B cell (primary cell): Measurements from ENCODE around the gene DOK7. TPM values are rescaled to one million over a fixed set of nuclear protein-coding genes. Genes with fewer than 3 reads are reported as not detected.
A peak's percentile ranks its signal among the peaks of the same experiment; 100 is the strongest.

Source experiments
- ATAC-seq: fragments of 200-7000 bp; cut with Tn5 transposase; one replicate; pipeline ENCODE4 v1.10.0; 2021; ENCODE audit warnings: low read depth, mild to moderate bottlenecking, moderate number of reproducible peaks, moderate library complexity
- CTCF ChIA-PET: fragments of 350-600 bp; sonication (Branson Sonifier 250); formaldehyde crosslinking; loops from one replicate; lab custom pipeline; 2021; ENCODE audit warnings: antibody characterized with exemption, inconsistent platforms; lab: Charles Lee
- POLR2A ChIA-PET: fragments of 350-600 bp; sonication (Branson Sonifier 250); formaldehyde crosslinking; loops from one replicate; lab custom pipeline; 2021; ENCODE audit warnings: antibody characterized with exemption; lab: Charles Lee
- DNase-seq: peaks from one replicate; pipeline ENCODE4 v3.0.0; 2013
- H2AFZ ChIP-seq: 2 replicates; pipeline ENCODE4 v1.6.1; 2012; ENCODE audit warnings: mild to moderate bottlenecking, low read depth, low read length; ENCODE audit not compliant: insufficient read depth, poor library complexity, severe bottlenecking
- H3K27ac ChIP-seq, 2 donors: 1 replicate in 1 of 2; 2 replicates in 1 of 2; pipeline ENCODE4 v1.5.1; 2012 to 2013; ENCODE audit warnings: low read length in 2 of 2, mild to moderate bottlenecking in 2 of 2, moderate library complexity in 1 of 2
- H3K27me3 ChIP-seq, 4 experiments: fragments of 200-600 bp in 1 of 4; sonication (generic) in 1 of 4; replicated peaks in 1 of 4; 1 replicate in 2 of 4; 2 replicates in 2 of 4; pipeline versions ENCODE4 v1.6.1 to v1.7.0; 2013 to 2016; ENCODE audit warnings: low read length in 3 of 4, mild to moderate bottlenecking in 2 of 4, mixed read lengths in 1 of 4, moderate library complexity in 1 of 4; ENCODE audit not compliant: insufficient read depth in 4 of 4, control insufficient read depth in 3 of 4; ENCODE audit errors: control extremely low read depth in 1 of 4
- H3K36me3 ChIP-seq, 2 experiments: replicated peaks in 1 of 2; 1 replicate in 1 of 2; 2 replicates in 1 of 2; pipeline versions ENCODE4 v1.6.1 to v1.7.1; 2013; ENCODE audit warnings: low read length in 1 of 2; ENCODE audit not compliant: insufficient read depth in 2 of 2, control insufficient read depth in 1 of 2; ENCODE audit errors: control extremely low read depth in 1 of 2, extremely low read depth in 1 of 2
- H3K4me1 ChIP-seq, 2 donors: fragments of 200-600 bp in 1 of 2; sonication (generic) in 1 of 2; 1 replicate in 1 of 2; 2 replicates in 1 of 2; pipeline versions ENCODE4 v1.5.1 to v1.6.1; 2013 to 2017; ENCODE audit warnings: low read length in 2 of 2; ENCODE audit not compliant: control insufficient read depth in 2 of 2, insufficient read depth in 2 of 2
- H3K4me2 ChIP-seq: replicated peaks from 2 replicates; pipeline ENCODE3; 2012; ENCODE audit warnings: mild to moderate bottlenecking, low read depth, low read length; ENCODE audit not compliant: poor library complexity, severe bottlenecking
- H3K4me3 ChIP-seq, 5 experiments: fragments of 200-600 bp in 1 of 5; sonication (generic) in 1 of 5; 1 replicate in 3 of 5; 2 replicates in 2 of 5; pipeline versions ENCODE4 v1.5.1 to v1.7.0; 2011 to 2016; ENCODE audit warnings: low read length in 4 of 5, mild to moderate bottlenecking in 4 of 5, low read depth in 2 of 5, control low read depth in 1 of 5, moderate library complexity in 1 of 5; ENCODE audit not compliant: insufficient read depth in 1 of 5; ENCODE audit errors: control extremely low read depth in 1 of 5, extremely low read depth in 1 of 5
- H3K79me2 ChIP-seq: fragments of 200-600 bp; sonication (generic); one replicate; pipeline ENCODE4 v1.6.0; 2016; ENCODE audit warnings: low read length; ENCODE audit not compliant: control insufficient read depth, insufficient read depth
- H3K9ac ChIP-seq: fragments of 200-600 bp; sonication (generic); 2 replicates; pipeline ENCODE4 v1.6.1; 2017; ENCODE audit warnings: mild to moderate bottlenecking, low read length, moderate library complexity
- H3K9me3 ChIP-seq, 3 donors: one replicate each; pipeline versions ENCODE4 v1.6.1 to v1.7.1; 2013; ENCODE audit warnings: low read length in 2 of 3; ENCODE audit not compliant: control insufficient read depth in 2 of 3, insufficient read depth in 1 of 3; ENCODE audit errors: control extremely low read depth in 1 of 3
- H4K20me1 ChIP-seq: 2 replicates; pipeline ENCODE4 v1.6.0; 2012; ENCODE audit warnings: mild to moderate bottlenecking, low read length; ENCODE audit not compliant: insufficient read depth, control insufficient read depth, poor library complexity, severe bottlenecking
- H3K27ac Mint-ChIP-seq: one replicate; pipeline ENCODE4 v1.8.0; 2021; ENCODE audit warnings: mixed read lengths
- H3K27me3 Mint-ChIP-seq: one replicate; pipeline ENCODE4 v1.8.0; 2021; ENCODE audit warnings: mixed read lengths
- H3K4me1 Mint-ChIP-seq: one replicate; pipeline ENCODE4 v1.8.0; 2021; ENCODE audit warnings: mixed read lengths
- H3K4me3 Mint-ChIP-seq: one replicate; pipeline ENCODE4 v1.8.0; 2021; ENCODE audit warnings: mixed read lengths
- H3K9me3 Mint-ChIP-seq: one replicate; pipeline ENCODE4 v1.8.0; 2022; ENCODE audit warnings: mixed read lengths; ENCODE audit not compliant: insufficient read depth
- CTCF ChIP-seq: fragments of 200-600 bp; IDR thresholded peaks from one replicate; pipeline ENCODE4 v1.8.0; 2022; ENCODE audit warnings: antibody characterized with exemption, mild to moderate bottlenecking
- EZH2 ChIP-seq: IDR thresholded peaks from 2 replicates; pipeline ENCODE4 v1.6.1; 2012; ENCODE audit warnings: borderline replicate concordance, low read depth, mild to moderate bottlenecking, moderate library complexity, low read length; ENCODE audit not compliant: insufficient read depth, poor library complexity, severe bottlenecking
- WGBS: methylation state at CpG from one replicate; pipeline ENCODE4 v1.1.5; 2013; ENCODE audit warnings: missing lambda C conversion rate; ENCODE audit not compliant: insufficient coverage; 5-methylcytosine and 5-hydroxymethylcytosine counted together
- intact Hi-C: fragments of 100-400 bp; cut with micrococcal nuclease; formaldehyde crosslinking; loops from one replicate; pipeline ENCODE4 v1.10.0; 2022
- polyA plus RNA-seq: library from polyadenylated mRNA; depleted of rRNA; stranded (reverse); fragments of >200 nt; gene quantifications from 2 replicates; pipeline ENCODE4 v1.2.3, GENCODE V29; 2012
- total RNA-seq, 2 donors: library from RNA; stranded (reverse); fragments of 120-200 nt in 1 of 2; gene quantifications; 1 replicate in 1 of 2; 2 replicates in 1 of 2; pipeline versions ENCODE4 v1.2.3 to v1.2.4, GENCODE V29; 2013 to 2022

DOK7 gene
- total and polyA plus RNA-seq, 2 donors (not counting 1 experiment from before 2014, with no cell fraction given) = 24.1 to 24.8 TPM

DNA sequence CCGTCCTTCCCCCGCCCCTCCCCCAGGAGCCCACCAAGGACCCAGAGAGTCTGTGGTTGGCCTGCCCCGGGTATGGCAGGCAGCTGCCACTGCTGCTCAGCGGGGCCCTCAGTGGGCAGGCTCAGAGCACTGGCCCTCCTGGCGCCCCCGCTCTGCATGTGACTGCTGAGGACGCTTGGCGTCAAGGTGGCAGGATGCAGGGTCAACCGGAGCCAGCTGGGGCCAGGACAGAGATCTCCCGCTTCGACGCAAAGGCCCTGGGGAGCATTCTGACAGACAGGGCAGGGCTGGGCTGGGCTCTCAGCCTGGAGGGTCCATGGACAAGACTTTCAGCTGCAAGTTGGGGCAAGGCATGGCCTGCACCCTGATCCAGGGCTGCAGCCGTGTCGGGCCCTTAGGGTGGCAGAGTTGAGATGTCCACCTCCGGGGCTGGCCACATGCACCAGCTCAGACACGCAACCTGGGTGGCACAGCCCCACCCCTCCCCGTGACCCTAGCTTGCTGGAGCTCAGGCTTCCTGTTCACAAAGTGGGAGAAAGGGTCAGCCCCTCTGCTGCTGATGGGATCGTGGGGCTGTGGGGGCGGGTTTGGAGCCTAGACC, 38.8 kb downstream of the DOK7 start:
- no peaks in the 10 kb centered on the region for H3K27me3 Mint-ChIP-seq
- no peak overlapping the region for H3K27ac ChIP-seq
- no peak overlapping the region for H3K4me3 Mint-ChIP-seq
- ATAC-seq (no peak), DNase-seq (no peak)
- peaks cover 52% of the 10 kb centered on the region for H4K20me1 ChIP-seq
- H3K9me3 ChIP-seq = no peaks in the 10 kb centered on the region
- no peak overlapping the region for H3K4me2 ChIP-seq
- peak overlapping the region; percentile 20 for H3K27ac Mint-ChIP-seq
- TF ChIP-seq EZH2 = no peak
- no peak for TF ChIP-seq CTCF
- H3K4me1 Mint-ChIP-seq = peaks cover under 1% of the 10 kb centered on the region
- peaks cover 13% of the 10 kb centered on the region for H3K79me2 ChIP-seq
- H3K9me3 Mint-ChIP-seq = no peaks in the 10 kb centered on the region
- no peak overlapping the region for H3K4me3 ChIP-seq
- H3K4me1 ChIP-seq = no peaks in the 10 kb centered on the region
- peaks cover 0 to 27% of the 10 kb centered on the region in 2 experiments for H3K36me3 ChIP-seq
- no peaks in the 10 kb centered on the region for H3K27me3 ChIP-seq
- ChIA-PET CTCF (no interaction called here), POLR2A (no interaction called here)
- H3K9ac ChIP-seq = no peak overlapping the region
- 92% methylated on average over 18 of the region's 19 CpGs for WGBS
- no peak overlapping the region for H2AFZ ChIP-seq
- intact Hi-C loops = no loop called here

DNA sequence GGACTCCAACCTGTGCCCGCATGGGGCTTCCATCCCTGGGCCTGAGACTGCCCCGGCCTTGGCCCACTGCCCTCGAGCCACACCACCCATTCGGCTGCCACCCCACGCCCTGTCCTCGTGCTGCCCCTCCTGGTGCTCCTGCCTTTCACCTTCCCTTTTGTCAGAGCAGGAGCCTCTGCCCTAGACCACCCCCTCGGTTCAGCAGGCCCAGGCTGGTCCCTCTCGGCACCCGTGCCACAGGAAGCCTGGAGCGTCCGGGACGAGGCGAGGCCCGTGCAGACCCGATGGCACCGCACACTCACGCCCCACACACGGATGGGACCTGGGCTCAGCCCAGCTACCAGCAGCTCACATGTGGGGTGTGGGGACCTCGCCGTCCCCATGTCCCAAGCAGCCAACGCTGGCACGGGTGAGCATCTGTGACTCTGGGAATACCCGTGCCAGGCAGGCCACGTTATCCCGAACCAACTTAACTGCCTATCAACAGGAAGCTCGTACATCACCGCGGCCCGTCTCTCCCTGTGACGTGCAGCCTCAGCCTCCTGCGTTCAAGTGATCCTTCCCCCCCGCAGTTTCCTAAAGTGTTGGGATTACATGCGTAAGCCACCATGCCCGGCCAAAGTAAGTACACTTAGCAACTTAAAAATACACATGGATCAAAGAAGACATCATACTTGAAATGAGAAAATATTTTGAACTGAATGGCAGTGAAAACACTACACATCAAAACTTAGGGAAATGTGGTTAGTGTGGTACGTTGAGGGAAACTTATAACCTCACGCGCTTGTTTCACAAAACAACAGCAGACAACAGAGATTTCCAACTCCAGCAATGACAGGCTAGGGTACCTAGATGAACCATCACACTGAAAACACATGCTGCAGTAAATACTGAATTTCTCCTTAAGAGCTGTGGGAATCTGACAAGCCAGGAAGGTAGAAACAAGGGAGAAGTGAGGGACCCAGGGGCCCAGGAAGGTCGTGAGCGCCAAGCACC, 40.1 kb downstream of the DOK7 start:
- DNase-seq (no peak), ATAC-seq (no peak)
- no peak overlapping the region for H3K27ac Mint-ChIP-seq
- POLR2A ChIA-PET = no interaction called here
- no peak overlapping the region for H2AFZ ChIP-seq
- H3K36me3 ChIP-seq = peaks cover 0 to 32% of the 10 kb centered on the region in 2 experiments
- H3K4me1 ChIP-seq = no peaks in the 10 kb centered on the region
- no peak overlapping the region for H3K4me3 ChIP-seq
- intact Hi-C loops = no loop called here
- H4K20me1 ChIP-seq = peaks cover 53% of the 10 kb centered on the region
- H3K4me2 ChIP-seq = no peak overlapping the region
- TF ChIP-seq CTCF (no peak), EZH2 (no peak)
- CTCF ChIA-PET = no interaction called here
- no peaks in the 10 kb centered on the region for H3K9me3 ChIP-seq
- H3K79me2 ChIP-seq = peaks cover 15% of the 10 kb centered on the region
- no peaks in the 10 kb centered on the region for H3K27me3 ChIP-seq
- peaks cover under 1% of the 10 kb centered on the region for H3K4me1 Mint-ChIP-seq
- no peaks in the 10 kb centered on the region for H3K27me3 Mint-ChIP-seq
- no peaks in the 10 kb centered on the region for H3K9me3 Mint-ChIP-seq
- WGBS = 96% methylated on average over 26 of the region's 39 CpGs
- no peak overlapping the region for H3K27ac ChIP-seq
- H3K4me3 Mint-ChIP-seq = no peak overlapping the region
- no peak overlapping the region for H3K9ac ChIP-seq
